ENCODE results near the gene SYT17.

DNA sequence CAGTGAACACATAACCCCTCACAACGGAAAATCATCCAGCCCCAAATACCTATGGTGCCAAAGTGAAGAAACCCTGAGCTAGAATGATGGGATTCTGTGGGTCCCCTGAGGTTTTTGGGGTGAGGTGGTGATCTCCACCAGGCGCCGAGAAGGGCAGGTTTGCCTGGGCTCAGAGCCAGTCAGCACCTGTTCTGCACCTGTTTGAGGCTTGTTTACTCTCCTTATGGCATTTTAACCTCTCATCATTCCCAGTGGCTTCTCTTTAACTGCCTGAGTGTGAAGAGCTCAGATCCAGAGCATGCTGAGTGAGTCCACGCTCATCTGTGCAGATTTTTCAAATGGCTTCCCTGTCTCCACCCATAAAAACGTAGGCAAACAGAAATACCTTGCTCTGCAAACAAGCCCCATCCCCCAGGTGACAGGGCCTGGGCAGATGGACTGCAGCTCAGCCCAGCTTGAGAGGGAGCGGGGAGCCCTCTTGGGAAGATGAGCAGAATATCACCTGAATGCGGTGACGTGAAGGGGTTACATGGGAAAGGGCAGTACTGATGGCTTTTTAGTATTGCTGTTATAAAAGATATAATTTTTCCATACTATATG is 77.4 kb downstream of the SYT17 start:
- TF ChIP-seq, protein P1, sequence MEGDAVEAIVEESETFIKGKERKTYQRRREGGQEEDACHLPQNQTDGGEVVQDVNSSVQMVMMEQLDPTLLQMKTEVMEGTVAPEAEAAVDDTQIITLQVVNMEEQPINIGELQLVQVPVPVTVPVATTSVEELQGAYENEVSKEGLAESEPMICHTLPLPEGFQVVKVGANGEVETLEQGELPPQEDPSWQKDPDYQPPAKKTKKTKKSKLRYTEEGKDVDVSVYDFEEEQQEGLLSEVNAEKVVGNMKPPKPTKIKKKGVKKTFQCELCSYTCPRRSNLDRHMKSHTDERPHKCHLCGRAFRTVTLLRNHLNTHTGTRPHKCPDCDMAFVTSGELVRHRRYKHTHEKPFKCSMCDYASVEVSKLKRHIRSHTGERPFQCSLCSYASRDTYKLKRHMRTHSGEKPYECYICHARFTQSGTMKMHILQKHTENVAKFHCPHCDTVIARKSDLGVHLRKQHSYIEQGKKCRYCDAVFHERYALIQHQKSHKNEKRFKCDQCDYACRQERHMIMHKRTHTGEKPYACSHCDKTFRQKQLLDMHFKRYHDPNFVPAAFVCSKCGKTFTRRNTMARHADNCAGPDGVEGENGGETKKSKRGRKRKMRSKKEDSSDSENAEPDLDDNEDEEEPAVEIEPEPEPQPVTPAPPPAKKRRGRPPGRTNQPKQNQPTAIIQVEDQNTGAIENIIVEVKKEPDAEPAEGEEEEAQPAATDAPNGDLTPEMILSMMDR (conservative IDR thresholded peaks at IDR 0.05), result no peak
- TF ChIP-seq ZFX (IDR thresholded peaks at IDR 0.05), result no peak

Measured in C4-2B (cell line).